Measurements from ENCODE around the gene MORN1. TPM values are rescaled to one million over a fixed set of nuclear protein-coding genes. Genes with fewer than 3 reads are reported as not detected.
"Not testable (repeated sequence)": the region's sequence is repeated elsewhere in the genome, so short reads cannot be mapped to it uniquely, and the experiment has no call there.

MORN1 gene
- total RNA-seq, 3 donors from 2014 or later, result 6.4 to 7.0 (median 6.7) TPM

- Mint-ChIP-seq H3K4me3 (no peak overlapping the region), H3K9me3 (no peaks in the 10 kb centered on the region), H3K4me1 (ENCODE audit: low read depth) (peaks cover 43% of the 10 kb centered on the region), H3K36me3 (ENCODE audit: insufficient read depth) (peaks cover 15% of the 10 kb centered on the region), H3K27me3 (ENCODE audit: low read depth) (no peaks in the 10 kb centered on the region)
- ATAC-seq, result no peak
- no peak for DNase-seq
Measured at GRCh38 chr1:2302292-2302925, 88.9 kb downstream of the MORN1 start.

GRCh38 chr1:2301607-2302291 lies 89.6 kb downstream of the MORN1 start:
- Mint-ChIP-seq H3K4me1 (ENCODE audit: low read depth) (peaks cover 48% of the 10 kb centered on the region), H3K27me3 (ENCODE audit: low read depth) (no peaks in the 10 kb centered on the region), H3K36me3 (ENCODE audit: insufficient read depth) (peaks cover 13% of the 10 kb centered on the region), H3K9me3 (no peaks in the 10 kb centered on the region), H3K4me3 (peak overlapping the region; percentile 80)
- ATAC-seq, result no peak
- no peak for DNase-seq

- DNase-seq, result peak; percentile 88
- H3K27me3 Mint-ChIP-seq (ENCODE audit: low read depth), result no peaks in the 10 kb centered on the region
- peaks cover 12% of the 10 kb centered on the region for H3K36me3 Mint-ChIP-seq (ENCODE audit: insufficient read depth)
- ATAC-seq, result peak; percentile 74 to 76
- peak overlapping the region; percentile 80 for H3K4me3 Mint-ChIP-seq
- no peaks in the 10 kb centered on the region for H3K9me3 Mint-ChIP-seq
- H3K4me1 Mint-ChIP-seq (ENCODE audit: low read depth), result peaks cover 54% of the 10 kb centered on the region
Measured at GRCh38 chr1:2300851-2301606, 90.3 kb downstream of the MORN1 start.

- ATAC-seq, result peak; percentile 85 to 86
- no peaks in the 10 kb centered on the region for H3K27me3 Mint-ChIP-seq (ENCODE audit: low read depth)
- H3K4me1 Mint-ChIP-seq (ENCODE audit: low read depth), result peaks cover 62% of the 10 kb centered on the region
- H3K4me3 Mint-ChIP-seq, result peak overlapping the region; percentile 80
- H3K36me3 Mint-ChIP-seq (ENCODE audit: insufficient read depth), result peaks cover 5% of the 10 kb centered on the region
- DNase-seq, result peak; percentile 71
- H3K9me3 Mint-ChIP-seq, result no peaks in the 10 kb centered on the region
Measured at GRCh38 chr1:2300004-2300771, 91.2 kb downstream of the MORN1 start.

GRCh38 chr1:2299131-2299627 lies 92.2 kb downstream of the MORN1 start:
- ATAC-seq (no peak), DNase-seq (no peak)
- Mint-ChIP-seq H3K4me3 (peak overlapping the region; percentile 38), H3K36me3 (ENCODE audit: insufficient read depth) (no peaks in the 10 kb centered on the region), H3K9me3 (no peaks in the 10 kb centered on the region), H3K4me1 (ENCODE audit: low read depth) (peaks cover 71% of the 10 kb centered on the region), H3K27me3 (ENCODE audit: low read depth) (no peaks in the 10 kb centered on the region)

- DNase-seq (no peak), ATAC-seq (no peak)
- Mint-ChIP-seq H3K36me3 (ENCODE audit: insufficient read depth) (no peaks in the 10 kb centered on the region), H3K27me3 (ENCODE audit: low read depth) (no peaks in the 10 kb centered on the region), H3K9me3 (no peaks in the 10 kb centered on the region), H3K4me1 (ENCODE audit: low read depth) (peaks cover 76% of the 10 kb centered on the region), H3K4me3 (peak overlapping the region; percentile 33)
Measured at GRCh38 chr1:2298685-2299084, 92.7 kb downstream of the MORN1 start.

- H3K36me3 Mint-ChIP-seq (ENCODE audit: insufficient read depth), result no peaks in the 10 kb centered on the region
- ATAC-seq (no peak), DNase-seq (no peak)
- no peaks in the 10 kb centered on the region for H3K27me3 Mint-ChIP-seq (ENCODE audit: low read depth)
- H3K4me3 Mint-ChIP-seq, result no peak overlapping the region
- H3K9me3 Mint-ChIP-seq, result no peaks in the 10 kb centered on the region
- H3K4me1 Mint-ChIP-seq (ENCODE audit: low read depth), result peaks cover 84% of the 10 kb centered on the region
Measured at GRCh38 chr1:2297246-2298011, 93.9 kb downstream of the MORN1 start.

GRCh38 chr1:2296614-2297013 lies 94.7 kb downstream of the MORN1 start:
- peaks cover 89% of the 10 kb centered on the region for H3K4me1 Mint-ChIP-seq (ENCODE audit: low read depth)
- ATAC-seq, result no peak
- no peaks in the 10 kb centered on the region for H3K27me3 Mint-ChIP-seq (ENCODE audit: low read depth)
- DNase-seq, result no peak
- H3K36me3 Mint-ChIP-seq (ENCODE audit: insufficient read depth), result no peaks in the 10 kb centered on the region
- no peak overlapping the region for H3K4me3 Mint-ChIP-seq
- no peaks in the 10 kb centered on the region for H3K9me3 Mint-ChIP-seq

- not testable (repeated sequence) for H3K4me3 Mint-ChIP-seq; H3K27me3 Mint-ChIP-seq (ENCODE audit: low read depth); H3K36me3 Mint-ChIP-seq (ENCODE audit: insufficient read depth); H3K9me3 Mint-ChIP-seq; ATAC-seq; DNase-seq
- peaks cover 89% of the 10 kb centered on the region for H3K4me1 Mint-ChIP-seq (ENCODE audit: low read depth)
Measured at GRCh38 chr1:2296211-2296610, 95.1 kb downstream of the MORN1 start.

GRCh38 chr1:2295526-2295925 lies 95.8 kb downstream of the MORN1 start:
- no peaks in the 10 kb centered on the region for H3K9me3 Mint-ChIP-seq
- no peak for ATAC-seq
- H3K4me1 Mint-ChIP-seq (ENCODE audit: low read depth), result peaks cover 91% of the 10 kb centered on the region
- DNase-seq, result no peak
- H3K4me3 Mint-ChIP-seq, result no peak overlapping the region
- H3K27me3 Mint-ChIP-seq (ENCODE audit: low read depth), result no peaks in the 10 kb centered on the region
- no peaks in the 10 kb centered on the region for H3K36me3 Mint-ChIP-seq (ENCODE audit: insufficient read depth)

GRCh38 chr1:2294725-2295078 lies 96.7 kb downstream of the MORN1 start:
- H3K4me3 Mint-ChIP-seq, result no peak overlapping the region

GRCh38 chr1:2294033-2294724 lies 97.2 kb downstream of the MORN1 start:
- ATAC-seq (no peak), DNase-seq (no peak)
- Mint-ChIP-seq H3K9me3 (no peaks in the 10 kb centered on the region), H3K4me3 (no peak overlapping the region), H3K4me1 (ENCODE audit: low read depth) (peaks cover 89% of the 10 kb centered on the region), H3K36me3 (ENCODE audit: insufficient read depth) (no peaks in the 10 kb centered on the region), H3K27me3 (ENCODE audit: low read depth) (no peaks in the 10 kb centered on the region)

More at GRCh38 chr1:2294725-2295078, 96.7 kb downstream of the MORN1 start:
- H3K9me3 Mint-ChIP-seq, result no peaks in the 10 kb centered on the region
- H3K4me1 Mint-ChIP-seq (ENCODE audit: low read depth), result peaks cover 91% of the 10 kb centered on the region
- ATAC-seq (no peak), DNase-seq (no peak)
- H3K36me3 Mint-ChIP-seq (ENCODE audit: insufficient read depth), result no peaks in the 10 kb centered on the region
- H3K27me3 Mint-ChIP-seq (ENCODE audit: low read depth), result no peaks in the 10 kb centered on the region

All from activated T-cell treated with anti-CD3 and anti-CD28 coated beads, Interleukin-2, amount 50 U/mL, for 4 hours (primary cell).